Suprapubic skin (tissue), 4 donors: Measurements from ENCODE around the gene MRPL40.

Experiments
- CTCF ChIP-seq, 2 donors: fragments of 200-600 bp in 1 of 2; fragments of 450-650 bp in 1 of 2; sonication (generic) in 1 of 2; IDR thresholded peaks; one replicate each; pipeline ENCODE4 v1.5.1; 2016 to 2019; ENCODE audit warnings: antibody characterized with exemption in 2 of 2, mild to moderate bottlenecking in 1 of 2, moderate library complexity in 1 of 2
- EP300 ChIP-seq: sonication (generic); formaldehyde crosslinking; IDR thresholded peaks from one replicate; pipeline ENCODE4 v1.6.1; 2017; ENCODE audit warnings: antibody characterized with exemption
- POLR2AphosphoS5 ChIP-seq, 3 donors: sonication (generic); formaldehyde crosslinking; IDR thresholded peaks; one replicate each; pipeline ENCODE4 v1.6.1; 2017; ENCODE audit warnings: antibody characterized with exemption in 3 of 3

GRCh38 chr22:19456541-19456940 lies 24.2 kb downstream of the MRPL40 start:
- TF ChIP-seq POLR2AphosphoS5 (IDR thresholded peaks at IDR 0.05) (no peak), CTCF (IDR thresholded peaks at IDR 0.05) (no peak), EP300 (no peak)
